WTC11 (cell line): ENCODE measurements around the gene ACO2.

Source experiments
- CREB1 ChIP-seq: sonication (generic); formaldehyde crosslinking; IDR thresholded peaks from 2 replicates; pipeline ENCODE4 v1.8.0; 2023; ENCODE audit warnings: mild to moderate bottlenecking, missing genetic modification reagents
- SP1 ChIP-seq: sonication (generic); formaldehyde crosslinking; conservative IDR thresholded peaks from 2 replicates; pipeline ENCODE4 v1.8.1; 2022; ENCODE audit warnings: missing genetic modification reagents
- ZNF416 ChIP-seq: fragments of 250-450 bp; sonication (Bioruptor Pico); IDR thresholded peaks from 2 replicates; pipeline ENCODE4 v1.9.0; 2021; ENCODE audit warnings: mild to moderate bottlenecking, inconsistent platforms
- TF ChIP-seq, protein P1 (sequence below): fragments of 200-600 bp; IDR thresholded peaks from 2 replicates; pipeline ENCODE4 v1.8.0; 2022; ENCODE audit warnings: antibody characterized with exemption
- TF ChIP-seq, protein P2 (sequence below): sonication (generic); formaldehyde crosslinking; IDR thresholded peaks from 2 replicates; pipeline ENCODE4 v1.8.1; 2022; ENCODE audit warnings: low read depth, missing genetic modification reagents, borderline replicate concordance
- TF ChIP-seq, protein P3 (sequence below): sonication (generic); formaldehyde crosslinking; IDR thresholded peaks from 2 replicates; pipeline ENCODE4 v1.8.0; 2022; ENCODE audit warnings: mild to moderate bottlenecking, missing genetic modification reagents
- TF ChIP-seq, protein P4 (sequence below): fragments of 250-450 bp; sonication (Bioruptor Pico); IDR thresholded peaks from 2 replicates; pipeline ENCODE4 v2.1.2; 2022; ENCODE audit warnings: mild to moderate bottlenecking, moderate library complexity

DNA sequence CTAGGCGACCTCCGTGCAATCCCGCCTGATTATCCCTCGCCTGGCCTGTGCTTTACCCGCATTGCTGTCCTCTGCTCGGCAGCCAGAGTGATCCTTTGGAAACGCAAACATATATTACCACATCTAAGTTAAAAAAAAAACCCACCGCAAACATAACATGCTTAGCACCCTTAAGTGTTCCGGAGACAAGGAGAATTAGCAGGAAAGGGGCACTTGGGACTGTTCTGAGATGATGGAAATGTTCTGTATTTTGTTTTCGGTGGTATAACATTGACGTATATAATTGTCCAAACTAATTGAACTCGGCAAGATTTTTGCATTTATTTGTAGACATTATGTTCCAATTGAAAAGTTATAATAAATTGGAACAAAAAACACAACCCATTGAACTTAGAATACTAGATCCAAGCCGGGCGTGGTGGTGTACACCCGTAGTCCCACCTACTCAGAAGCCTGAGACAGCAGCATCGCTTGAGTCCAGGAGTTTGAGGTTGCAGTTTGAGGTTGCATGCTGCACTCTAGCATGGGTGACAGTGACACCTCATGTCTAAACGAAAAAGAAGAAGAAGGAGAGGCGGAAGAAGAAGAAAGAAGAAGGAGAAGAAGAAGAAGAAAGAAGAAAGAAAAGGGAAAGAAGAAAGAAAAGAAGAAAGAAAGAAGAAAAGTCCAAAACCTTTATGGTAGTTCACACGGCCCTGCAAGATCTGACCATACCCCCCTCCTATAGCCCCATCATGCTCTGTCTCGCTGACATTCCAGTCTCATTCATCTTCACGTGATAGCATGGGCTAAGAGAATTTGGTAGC lies 76.0 kb downstream of the ACO2 start:
- TF ChIP-seq, protein P1, sequence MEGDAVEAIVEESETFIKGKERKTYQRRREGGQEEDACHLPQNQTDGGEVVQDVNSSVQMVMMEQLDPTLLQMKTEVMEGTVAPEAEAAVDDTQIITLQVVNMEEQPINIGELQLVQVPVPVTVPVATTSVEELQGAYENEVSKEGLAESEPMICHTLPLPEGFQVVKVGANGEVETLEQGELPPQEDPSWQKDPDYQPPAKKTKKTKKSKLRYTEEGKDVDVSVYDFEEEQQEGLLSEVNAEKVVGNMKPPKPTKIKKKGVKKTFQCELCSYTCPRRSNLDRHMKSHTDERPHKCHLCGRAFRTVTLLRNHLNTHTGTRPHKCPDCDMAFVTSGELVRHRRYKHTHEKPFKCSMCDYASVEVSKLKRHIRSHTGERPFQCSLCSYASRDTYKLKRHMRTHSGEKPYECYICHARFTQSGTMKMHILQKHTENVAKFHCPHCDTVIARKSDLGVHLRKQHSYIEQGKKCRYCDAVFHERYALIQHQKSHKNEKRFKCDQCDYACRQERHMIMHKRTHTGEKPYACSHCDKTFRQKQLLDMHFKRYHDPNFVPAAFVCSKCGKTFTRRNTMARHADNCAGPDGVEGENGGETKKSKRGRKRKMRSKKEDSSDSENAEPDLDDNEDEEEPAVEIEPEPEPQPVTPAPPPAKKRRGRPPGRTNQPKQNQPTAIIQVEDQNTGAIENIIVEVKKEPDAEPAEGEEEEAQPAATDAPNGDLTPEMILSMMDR: no peak
- TF ChIP-seq, protein P2, sequence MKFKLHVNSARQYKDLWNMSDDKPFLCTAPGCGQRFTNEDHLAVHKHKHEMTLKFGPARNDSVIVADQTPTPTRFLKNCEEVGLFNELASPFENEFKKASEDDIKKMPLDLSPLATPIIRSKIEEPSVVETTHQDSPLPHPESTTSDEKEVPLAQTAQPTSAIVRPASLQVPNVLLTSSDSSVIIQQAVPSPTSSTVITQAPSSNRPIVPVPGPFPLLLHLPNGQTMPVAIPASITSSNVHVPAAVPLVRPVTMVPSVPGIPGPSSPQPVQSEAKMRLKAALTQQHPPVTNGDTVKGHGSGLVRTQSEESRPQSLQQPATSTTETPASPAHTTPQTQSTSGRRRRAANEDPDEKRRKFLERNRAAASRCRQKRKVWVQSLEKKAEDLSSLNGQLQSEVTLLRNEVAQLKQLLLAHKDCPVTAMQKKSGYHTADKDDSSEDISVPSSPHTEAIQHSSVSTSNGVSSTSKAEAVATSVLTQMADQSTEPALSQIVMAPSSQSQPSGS (CRISPR knock-in tag): no peak
- no peak for TF ChIP-seq SP1 (CRISPR knock-in tag)
- TF ChIP-seq ZNF416: no peak
- TF ChIP-seq, protein P3, sequence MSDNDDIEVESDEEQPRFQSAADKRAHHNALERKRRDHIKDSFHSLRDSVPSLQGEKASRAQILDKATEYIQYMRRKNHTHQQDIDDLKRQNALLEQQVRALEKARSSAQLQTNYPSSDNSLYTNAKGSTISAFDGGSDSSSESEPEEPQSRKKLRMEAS (CRISPR knock-in tag): no peak
- TF ChIP-seq, protein P4, sequence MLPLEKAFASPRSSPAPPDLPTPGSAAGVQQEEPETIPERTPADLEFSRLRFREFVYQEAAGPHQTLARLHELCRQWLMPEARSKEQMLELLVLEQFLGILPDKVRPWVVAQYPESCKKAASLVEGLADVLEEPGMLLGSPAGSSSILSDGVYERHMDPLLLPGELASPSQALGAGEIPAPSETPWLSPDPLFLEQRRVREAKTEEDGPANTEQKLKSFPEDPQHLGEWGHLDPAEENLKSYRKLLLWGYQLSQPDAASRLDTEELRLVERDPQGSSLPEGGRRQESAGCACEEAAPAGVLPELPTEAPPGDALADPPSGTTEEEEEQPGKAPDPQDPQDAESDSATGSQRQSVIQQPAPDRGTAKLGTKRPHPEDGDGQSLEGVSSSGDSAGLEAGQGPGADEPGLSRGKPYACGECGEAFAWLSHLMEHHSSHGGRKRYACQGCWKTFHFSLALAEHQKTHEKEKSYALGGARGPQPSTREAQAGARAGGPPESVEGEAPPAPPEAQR (CRISPR knock-in tag): no peak
- no peak for TF ChIP-seq CREB1 (CRISPR knock-in tag)
